Loucy (cell line): ENCODE measurements around the gene OR2AG1.

Experiments
- EZH2phosphoT487 ChIP-seq: fragments of 200-600 bp; IDR thresholded peaks from 2 replicates; pipeline ENCODE4 v1.6.1; 2018; ENCODE audit warnings: antibody characterized with exemption, mild to moderate bottlenecking, moderate library complexity, borderline replicate concordance
- TF ChIP-seq, protein P1 (sequence below): fragments of 200-600 bp; sonication (generic); conservative IDR thresholded peaks from 2 replicates; pipeline ENCODE4 v1.5.1; 2014; ENCODE audit warnings: mild to moderate bottlenecking, antibody characterized with exemption, low read length

- TF ChIP-seq, protein P1, sequence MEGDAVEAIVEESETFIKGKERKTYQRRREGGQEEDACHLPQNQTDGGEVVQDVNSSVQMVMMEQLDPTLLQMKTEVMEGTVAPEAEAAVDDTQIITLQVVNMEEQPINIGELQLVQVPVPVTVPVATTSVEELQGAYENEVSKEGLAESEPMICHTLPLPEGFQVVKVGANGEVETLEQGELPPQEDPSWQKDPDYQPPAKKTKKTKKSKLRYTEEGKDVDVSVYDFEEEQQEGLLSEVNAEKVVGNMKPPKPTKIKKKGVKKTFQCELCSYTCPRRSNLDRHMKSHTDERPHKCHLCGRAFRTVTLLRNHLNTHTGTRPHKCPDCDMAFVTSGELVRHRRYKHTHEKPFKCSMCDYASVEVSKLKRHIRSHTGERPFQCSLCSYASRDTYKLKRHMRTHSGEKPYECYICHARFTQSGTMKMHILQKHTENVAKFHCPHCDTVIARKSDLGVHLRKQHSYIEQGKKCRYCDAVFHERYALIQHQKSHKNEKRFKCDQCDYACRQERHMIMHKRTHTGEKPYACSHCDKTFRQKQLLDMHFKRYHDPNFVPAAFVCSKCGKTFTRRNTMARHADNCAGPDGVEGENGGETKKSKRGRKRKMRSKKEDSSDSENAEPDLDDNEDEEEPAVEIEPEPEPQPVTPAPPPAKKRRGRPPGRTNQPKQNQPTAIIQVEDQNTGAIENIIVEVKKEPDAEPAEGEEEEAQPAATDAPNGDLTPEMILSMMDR: no peak
- TF ChIP-seq EZH2phosphoT487: no peak
These were observed 36.1 kb downstream of the OR2AG1 start for GRCh38 chr11:6818967-6819366.
